Ovary (tissue), 3 donors: Measurements from ENCODE around the gene CCDC12.

Experiments
- CTCF ChIP-seq, 3 donors: fragments of 450-650 bp in 2 of 3; fragments of 200-600 bp in 1 of 3; IDR thresholded peaks; one replicate each; pipeline versions ENCODE4 v1.5.1 to v1.8.0; 2016 to 2022; ENCODE audit warnings: antibody characterized with exemption in 3 of 3, mild to moderate bottlenecking in 1 of 3
- POLR2A ChIP-seq: fragments of 450-650 bp; IDR thresholded peaks from one replicate; pipeline ENCODE4 v1.6.1; 2017; ENCODE audit warnings: antibody characterized with exemption, mild to moderate bottlenecking, moderate library complexity
- donor health status: DM: no; HTN: no; CAD: no.

DNA sequence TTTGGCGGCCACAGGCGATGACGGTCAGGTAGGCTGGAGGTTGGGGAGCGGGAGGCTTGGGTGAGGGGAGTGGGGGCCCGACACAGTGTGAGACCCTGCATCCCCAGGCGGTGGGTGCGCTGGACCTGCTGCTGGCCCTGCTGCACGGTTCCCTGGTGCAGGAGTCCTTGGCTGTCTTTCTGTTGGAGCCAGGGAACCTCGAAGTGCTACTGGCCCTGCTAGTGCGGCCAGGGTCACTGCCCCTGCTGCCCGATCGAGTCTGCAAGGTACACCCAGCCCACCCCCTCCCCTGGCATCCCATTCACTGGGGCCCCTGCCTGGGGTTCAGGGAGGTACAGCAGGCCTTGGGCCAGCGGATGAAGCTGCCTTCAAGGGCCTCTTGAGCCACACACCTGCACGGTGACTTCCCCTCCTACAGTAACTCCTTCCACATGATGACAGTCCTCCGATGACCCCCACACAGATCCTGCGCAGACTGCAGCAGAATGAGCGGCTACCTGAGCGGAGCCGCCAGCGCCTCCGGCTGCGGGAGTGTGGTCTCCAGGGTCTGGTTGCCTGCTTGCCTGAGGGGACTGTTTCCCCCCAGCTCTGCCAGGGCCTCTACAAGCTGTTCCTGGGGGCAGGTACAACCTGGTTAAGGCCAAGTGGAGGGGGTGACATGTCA, 22.4 kb upstream of the CCDC12 start:
- TF ChIP-seq CTCF (IDR thresholded peaks at IDR 0.05) (peak in 1 of 3 donors; percentile 2), POLR2A (no peak)
